Lower leg skin (tissue), 4 donors: Measurements from ENCODE around the gene AP3S1. TPM values are rescaled to one million over a fixed set of nuclear protein-coding genes. Genes with fewer than 3 reads are reported as not detected.

Experiments
- DNase-seq, 2 donors: peaks; one replicate each; pipeline ENCODE4 v3.0.0-alpha.2; 2019; ENCODE audit warnings: low spot score in 2 of 2
- H3K4me3 ChIP-seq: fragments of 200-600 bp; sonication (generic); 2 replicates; pipeline ENCODE4 v1.5.1; 2017; ENCODE audit warnings: mild to moderate bottlenecking, low read depth; ENCODE audit not compliant: poor library complexity, severe bottlenecking
- CTCF ChIP-seq, 3 donors: fragments of 450-650 bp; IDR thresholded peaks; one replicate each; pipeline ENCODE4 v1.5.1; 2016; ENCODE audit warnings: antibody characterized with exemption in 3 of 3, mild to moderate bottlenecking in 3 of 3, moderate library complexity in 2 of 3
- POLR2A ChIP-seq, 2 donors: fragments of 450-650 bp; IDR thresholded peaks; one replicate each; pipeline ENCODE4 v1.6.1; 2016 to 2017; ENCODE audit warnings: antibody characterized with exemption in 2 of 2, mild to moderate bottlenecking in 1 of 2, moderate library complexity in 1 of 2
- WGBS, 2 donors: methylation state at CpG; one replicate each; pipeline ENCODE4 v1.1.5; 2018; 5-methylcytosine and 5-hydroxymethylcytosine counted together
- intact Hi-C: fragments of 100-400 bp; cut with DNase I; formaldehyde crosslinking; loops from one replicate; pipeline ENCODE4 v1.15.0; 2023; ENCODE audit warnings: low total_unique reads
- total RNA-seq, 4 donors: library from RNA; depleted of rRNA; stranded (reverse); fragments of >200 nt; gene quantifications; one replicate each; pipeline ENCODE4 v1.1.0, GENCODE V29; 2016

Gene AP3S1
- total RNA-seq, 4 donors from 2014 or later, result 53.3 to 198 (median 72.8) TPM

GRCh38 chr5:115941051-115941675 is 99.4 kb downstream of the AP3S1 start:
- 60 to 65% methylated on average over 9 of the region's 9 CpGs for WGBS, 2 donors
- no peak for DNase-seq
- no peak overlapping the region for H3K4me3 ChIP-seq
- intact Hi-C loops, result no loop called here
- TF ChIP-seq POLR2A (IDR thresholded peaks at IDR 0.05), result no peak

GRCh38 chr5:115944501-115944900 is 102.8 kb downstream of the AP3S1 start:
- intact Hi-C loops, result no loop called here
- 86 to 93% methylated on average over 3 of the region's 3 CpGs for WGBS, 2 donors
- no peak for DNase-seq
- TF ChIP-seq POLR2A (IDR thresholded peaks at IDR 0.05), result no peak
- TF ChIP-seq CTCF (IDR thresholded peaks at IDR 0.05), result no peak
- H3K4me3 ChIP-seq, result no peak overlapping the region

DNA sequence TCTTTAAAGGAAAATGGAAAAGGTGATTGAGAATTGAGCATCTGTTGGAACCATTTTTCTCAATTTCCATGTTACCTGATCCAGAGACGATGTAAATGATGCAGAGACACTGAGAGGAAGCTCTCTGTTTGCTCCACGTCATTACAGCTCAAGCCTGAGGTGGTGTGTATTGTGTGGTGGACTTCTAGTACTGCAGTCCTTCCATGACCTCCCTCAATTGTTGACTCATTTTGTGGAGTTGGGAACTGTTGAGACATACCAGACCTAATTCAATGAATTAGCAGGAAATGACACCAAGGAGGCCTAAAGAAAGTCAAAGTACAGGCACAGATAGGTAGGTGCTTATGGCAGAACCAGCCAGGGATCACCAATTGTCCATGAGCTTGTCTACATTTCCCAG is 104.9 kb downstream of the AP3S1 start:
- 92 to 93% methylated on average over 2 of the region's 2 CpGs for WGBS, 2 donors
- H3K4me3 ChIP-seq, result no peak overlapping the region
- intact Hi-C loops, result no loop called here
- no peak for DNase-seq
- no peak for TF ChIP-seq CTCF (IDR thresholded peaks at IDR 0.05)
- TF ChIP-seq POLR2A (IDR thresholded peaks at IDR 0.05), result no peak

GRCh38 chr5:115947260-115947659 is 105.5 kb downstream of the AP3S1 start:
- intact Hi-C loops, result no loop called here
- WGBS, 2 donors, result 89 to 96% methylated on average over 2 of the region's 2 CpGs
- TF ChIP-seq CTCF (IDR thresholded peaks at IDR 0.05) (no peak), POLR2A (IDR thresholded peaks at IDR 0.05) (no peak)

DNA sequence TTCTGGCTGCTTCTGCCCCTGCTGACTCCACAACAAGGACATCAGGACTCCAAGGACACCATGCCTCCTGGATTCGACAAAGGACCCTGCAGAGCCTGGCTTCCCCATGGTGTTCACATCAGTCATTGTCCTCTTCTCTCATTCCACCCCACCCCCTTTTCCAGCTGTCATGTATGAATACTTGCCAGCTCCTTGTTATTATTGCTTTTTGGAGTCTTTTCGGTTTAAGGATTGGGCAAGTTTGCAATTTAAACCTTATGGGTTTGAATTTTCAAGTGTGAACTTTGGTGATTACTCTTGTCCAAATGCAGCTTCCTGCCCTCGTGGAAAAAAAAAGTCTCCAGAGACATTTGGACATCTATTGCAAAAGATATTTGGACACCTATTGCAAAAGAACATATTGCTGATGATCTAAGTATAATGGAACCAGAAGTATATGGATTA is 106.4 kb downstream of the AP3S1 start:
- intact Hi-C loops, result no loop called here
- no peak overlapping the region for H3K4me3 ChIP-seq
- TF ChIP-seq POLR2A (IDR thresholded peaks at IDR 0.05) (no peak), CTCF (IDR thresholded peaks at IDR 0.05) (no peak)
- DNase-seq, result peak in 1 of 2 donors; percentile 50
- WGBS, 2 donors, result 56 to 64% methylated on average over 3 of the region's 3 CpGs

More at GRCh38 chr5:115947260-115947659, 105.5 kb downstream of the AP3S1 start:
- no peak for DNase-seq
- H3K4me3 ChIP-seq, result no peak overlapping the region

- WGBS, 2 donors, result 68 to 89% methylated on average over 1 of the region's 1 CpG
- TF ChIP-seq CTCF (IDR thresholded peaks at IDR 0.05), result no peak
- no peak for TF ChIP-seq POLR2A (IDR thresholded peaks at IDR 0.05)
- no peak for DNase-seq
- intact Hi-C loops, result no loop called here
- H3K4me3 ChIP-seq, result no peak overlapping the region
These were observed 107.4 kb downstream of the AP3S1 start for GRCh38 chr5:115949096-115949495.
